Vagina (tissue), 2 donors: ENCODE measurements around the gene C5orf63. TPM values are rescaled to one million over a fixed set of nuclear protein-coding genes. Genes with fewer than 3 reads are reported as not detected.
"Not testable (repeated sequence)": the region's sequence is repeated elsewhere in the genome, so short reads cannot be mapped to it uniquely, and the experiment has no call there.

Experiments used
- DNase-seq, 2 donors: peaks; one replicate each; pipeline ENCODE4 v3.0.0-alpha.2; 2017; ENCODE audit errors: extremely low spot score in 2 of 2
- H3K27ac ChIP-seq: fragments of 200-600 bp; sonication (generic); one replicate; pipeline ENCODE4 v1.5.1; 2019
- H3K27me3 ChIP-seq: fragments of 200-600 bp; sonication (generic); one replicate; pipeline ENCODE4 v1.5.1; 2019
- H3K36me3 ChIP-seq, 2 donors: fragments of 200-600 bp; sonication (generic); one replicate each; pipeline ENCODE4 v1.5.1; 2017 to 2019
- H3K4me1 ChIP-seq: fragments of 200-600 bp; sonication (generic); one replicate; pipeline ENCODE4 v1.5.1; 2019
- H3K4me3 ChIP-seq, 2 donors: fragments of 200-600 bp; sonication (generic); 1 replicate in 1 of 2; 2 replicates in 1 of 2; pipeline ENCODE4 v1.5.1; 2016 to 2019
- H3K9me3 ChIP-seq: fragments of 200-600 bp; sonication (generic); one replicate; pipeline ENCODE4 v1.5.1; 2019
- POLR2A ChIP-seq, 2 donors: fragments of 450-650 bp; IDR thresholded peaks; one replicate each; pipeline ENCODE4 v1.6.1; 2017; ENCODE audit warnings: antibody characterized with exemption in 2 of 2, mild to moderate bottlenecking in 2 of 2, moderate library complexity in 2 of 2
- POLR2AphosphoS5 ChIP-seq, 2 donors: sonication (generic); formaldehyde crosslinking; IDR thresholded peaks; one replicate each; pipeline ENCODE4 v1.9.0; 2017; ENCODE audit warnings: antibody characterized with exemption in 2 of 2, mild to moderate bottlenecking in 2 of 2, low read depth in 1 of 2; ENCODE audit not compliant: insufficient read depth in 1 of 2
- intact Hi-C: fragments of 100-400 bp; cut with DNase I; formaldehyde crosslinking; loops from one replicate; pipeline ENCODE4 v1.15.1; 2023
- total RNA-seq: library from RNA; depleted of rRNA; stranded (reverse); fragments of >200 nt; gene quantifications from one replicate; pipeline ENCODE4 v1.2.3, GENCODE V29; 2016
- TF ChIP-seq, protein P1 (sequence below), 3 experiments: fragments of 450-650 bp in 2 of 3; fragments of 200-600 bp in 1 of 3; sonication (generic) in 1 of 3; IDR thresholded peaks; one replicate each; pipeline ENCODE4 v1.5.1; 2017 to 2019; ENCODE audit warnings: antibody characterized with exemption in 3 of 3, mild to moderate bottlenecking in 2 of 3, moderate library complexity in 2 of 3

Gene C5orf63
- total RNA-seq, 1 donor from 2014 or later = 0.98 TPM

DNA sequence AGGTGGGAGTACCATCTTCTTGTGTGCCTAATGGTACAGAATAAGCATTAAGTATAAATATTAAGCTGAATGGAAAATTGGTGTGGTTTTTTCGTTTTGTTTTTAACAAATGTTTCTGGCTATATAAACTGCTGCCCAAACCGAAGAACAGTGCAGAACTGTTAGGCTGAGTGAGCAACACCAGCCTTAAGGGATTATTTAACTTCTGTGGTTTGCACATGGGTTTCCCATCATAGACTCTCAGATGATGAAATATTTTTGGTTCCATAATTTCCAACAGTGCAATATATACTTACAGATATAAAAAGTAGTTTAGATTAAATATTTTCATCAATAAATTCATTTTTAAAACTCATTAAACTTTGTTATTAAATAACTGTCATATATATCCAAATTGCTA, 16.4 kb downstream of the C5orf63 start:
- Histone ChIP-seq H3K27me3 (no peaks in the 10 kb centered on the region), H3K36me3 (no peaks in the 10 kb centered on the region), H3K4me3 (no peak overlapping the region), H3K27ac (no peak overlapping the region), H3K4me1 (no peaks in the 10 kb centered on the region), H3K9me3 (no peaks in the 10 kb centered on the region)
- intact Hi-C loops = no loop called here
- TF ChIP-seq, protein P1, sequence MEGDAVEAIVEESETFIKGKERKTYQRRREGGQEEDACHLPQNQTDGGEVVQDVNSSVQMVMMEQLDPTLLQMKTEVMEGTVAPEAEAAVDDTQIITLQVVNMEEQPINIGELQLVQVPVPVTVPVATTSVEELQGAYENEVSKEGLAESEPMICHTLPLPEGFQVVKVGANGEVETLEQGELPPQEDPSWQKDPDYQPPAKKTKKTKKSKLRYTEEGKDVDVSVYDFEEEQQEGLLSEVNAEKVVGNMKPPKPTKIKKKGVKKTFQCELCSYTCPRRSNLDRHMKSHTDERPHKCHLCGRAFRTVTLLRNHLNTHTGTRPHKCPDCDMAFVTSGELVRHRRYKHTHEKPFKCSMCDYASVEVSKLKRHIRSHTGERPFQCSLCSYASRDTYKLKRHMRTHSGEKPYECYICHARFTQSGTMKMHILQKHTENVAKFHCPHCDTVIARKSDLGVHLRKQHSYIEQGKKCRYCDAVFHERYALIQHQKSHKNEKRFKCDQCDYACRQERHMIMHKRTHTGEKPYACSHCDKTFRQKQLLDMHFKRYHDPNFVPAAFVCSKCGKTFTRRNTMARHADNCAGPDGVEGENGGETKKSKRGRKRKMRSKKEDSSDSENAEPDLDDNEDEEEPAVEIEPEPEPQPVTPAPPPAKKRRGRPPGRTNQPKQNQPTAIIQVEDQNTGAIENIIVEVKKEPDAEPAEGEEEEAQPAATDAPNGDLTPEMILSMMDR (IDR thresholded peaks at IDR 0.05) = no peak
- TF ChIP-seq POLR2AphosphoS5 (IDR thresholded peaks at IDR 0.05; ENCODE audit: insufficient read depth in 1 of 2, low read depth in 1 of 2) = no peak
- TF ChIP-seq POLR2A (IDR thresholded peaks at IDR 0.05) = no peak
- DNase-seq = no peak

DNA sequence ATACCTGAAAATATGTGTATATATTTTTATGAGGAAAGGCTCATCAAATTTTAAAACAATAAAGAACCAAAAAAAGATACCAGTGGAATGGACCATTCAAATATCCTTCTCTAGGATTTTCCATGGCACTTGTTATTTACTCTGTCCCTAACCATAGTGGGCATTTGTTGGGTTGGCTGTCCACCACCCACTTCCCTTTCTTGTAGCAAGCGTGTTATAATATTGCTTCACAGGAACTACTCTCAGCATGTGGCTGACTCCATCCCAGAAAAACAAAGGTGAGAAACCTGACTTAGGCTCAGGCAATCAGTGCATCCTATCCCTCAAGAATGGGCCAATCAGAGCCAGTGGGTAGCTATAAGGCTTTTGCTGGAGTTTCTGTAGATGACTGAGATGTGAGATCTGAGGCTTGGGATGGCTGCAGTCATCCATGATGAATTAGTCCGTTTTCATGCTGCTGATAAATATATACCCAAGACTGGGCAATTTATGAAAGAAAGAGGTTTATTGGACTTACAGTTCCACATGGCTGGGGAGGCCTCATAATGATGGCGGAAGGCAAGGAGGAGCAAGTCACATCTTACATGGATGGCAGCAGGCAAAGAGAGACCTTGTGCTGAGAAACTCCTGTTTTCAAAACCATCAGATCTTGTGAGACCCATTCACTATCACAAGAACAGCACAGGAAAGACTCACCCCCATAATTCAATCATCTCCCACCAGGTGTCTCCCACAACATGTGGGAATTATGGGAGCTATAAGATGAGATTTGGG, 17.2 kb downstream of the C5orf63 start:
- TF ChIP-seq POLR2A (IDR thresholded peaks at IDR 0.05) (no peak), POLR2AphosphoS5 (IDR thresholded peaks at IDR 0.05; ENCODE audit: insufficient read depth in 1 of 2, low read depth in 1 of 2) (no peak)
- TF ChIP-seq, protein P1 (IDR thresholded peaks at IDR 0.05) = no peak
- DNase-seq = no peak
- Histone ChIP-seq H3K4me3 (no peak overlapping the region), H3K27ac (no peak overlapping the region), H3K27me3 (no peaks in the 10 kb centered on the region), H3K9me3 (no peaks in the 10 kb centered on the region), H3K36me3 (no peaks in the 10 kb centered on the region), H3K4me1 (no peaks in the 10 kb centered on the region)
- intact Hi-C loops = no loop called here

DNA sequence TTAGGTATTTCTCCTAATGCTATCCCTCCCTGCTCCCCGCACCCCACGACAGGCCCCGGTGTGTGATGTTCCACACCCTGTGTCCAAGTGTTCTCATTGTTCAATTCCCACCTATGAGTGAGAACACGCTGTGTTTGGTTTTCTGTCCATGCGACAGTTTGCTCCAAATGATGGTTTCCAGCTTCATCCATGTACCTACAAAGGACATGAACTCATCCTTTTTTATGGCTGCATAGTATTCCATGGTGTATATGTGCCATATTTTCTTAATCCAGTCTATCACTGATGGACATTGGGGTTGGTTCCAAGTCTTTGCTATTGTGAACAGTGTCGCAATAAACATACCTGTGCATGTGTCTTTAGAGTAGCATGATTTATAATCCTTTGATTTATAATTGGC, 19.8 kb downstream of the C5orf63 start:
- not testable (repeated sequence) for H3K27ac ChIP-seq, H3K9me3 ChIP-seq, H3K36me3 ChIP-seq, DNase-seq, H3K4me3 ChIP-seq, H3K27me3 ChIP-seq, H3K4me1 ChIP-seq
- intact Hi-C loops = loop anchor here (5.0 kb wide), 1 partner anchor 36 kb away; no protein-coding TSS in a partner anchor

DNA sequence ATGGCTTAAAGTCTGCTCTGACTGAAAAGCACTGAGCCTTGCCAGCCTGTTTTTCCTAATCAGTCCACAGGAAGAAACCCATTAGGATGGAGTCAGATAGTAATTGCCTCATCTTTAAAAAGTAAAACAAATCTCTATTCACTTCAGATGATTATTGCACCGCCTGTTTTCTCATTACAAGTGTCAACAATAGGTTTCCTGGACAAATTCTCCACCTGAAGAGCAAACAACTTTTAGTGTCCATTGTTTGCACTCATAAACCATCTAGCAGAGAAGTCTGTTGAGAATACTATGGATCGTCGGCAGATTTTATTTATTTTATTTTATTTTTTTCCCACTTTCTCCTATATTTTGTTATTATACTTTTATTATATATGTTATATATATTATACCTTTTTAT, 20.3 kb downstream of the C5orf63 start:
- Histone ChIP-seq H3K27ac (no peak overlapping the region), H3K27me3 (no peaks in the 10 kb centered on the region), H3K9me3 (no peaks in the 10 kb centered on the region), H3K4me1 (no peaks in the 10 kb centered on the region), H3K36me3 (no peaks in the 10 kb centered on the region), H3K4me3 (no peak overlapping the region)
- DNase-seq = no peak
- intact Hi-C loops = loop anchor here (5.0 kb wide), 1 partner anchor 36 kb away; no protein-coding TSS in a partner anchor
- TF ChIP-seq POLR2A (IDR thresholded peaks at IDR 0.05) (no peak), POLR2AphosphoS5 (IDR thresholded peaks at IDR 0.05; ENCODE audit: insufficient read depth in 1 of 2, low read depth in 1 of 2) (no peak)
- TF ChIP-seq, protein P1 (IDR thresholded peaks at IDR 0.05) = no peak

DNA sequence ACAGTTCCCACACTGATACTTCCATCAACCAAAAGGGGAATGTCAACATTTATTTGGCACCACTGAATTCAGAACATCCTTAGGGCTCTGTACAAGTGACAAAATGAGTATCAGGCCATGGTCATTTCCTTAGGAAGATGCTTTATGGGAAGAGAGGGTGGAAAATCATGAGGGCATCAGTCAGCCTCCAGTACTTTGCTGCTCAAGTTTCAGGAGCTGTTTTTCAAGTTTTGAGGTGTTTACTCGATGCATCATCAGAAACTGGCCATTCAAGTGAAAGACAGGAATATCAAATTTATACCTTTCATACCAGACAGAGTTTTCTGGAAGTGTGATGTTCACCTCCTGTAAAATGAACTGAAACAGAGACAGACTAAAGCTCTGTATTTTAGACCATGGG, 21.7 kb downstream of the C5orf63 start:
- no peak overlapping the region for H3K4me3 ChIP-seq
- no peak overlapping the region for H3K27ac ChIP-seq
- H3K27me3 ChIP-seq = no peaks in the 10 kb centered on the region
- no peaks in the 10 kb centered on the region for H3K4me1 ChIP-seq
- H3K36me3 ChIP-seq = no peaks in the 10 kb centered on the region
- no peak for DNase-seq
- no peaks in the 10 kb centered on the region for H3K9me3 ChIP-seq
- TF ChIP-seq, protein P1 (IDR thresholded peaks at IDR 0.05) = no peak
- intact Hi-C loops = loop anchor here (5.0 kb wide), 1 partner anchor 34 kb away; no protein-coding TSS in a partner anchor
